ENCODE results near the gene RERG. TPM values are rescaled to one million over a fixed set of nuclear protein-coding genes. Genes with fewer than 3 reads are reported as not detected.

Gene RERG
- polyA plus RNA-seq, 3 donors: not detected

DNA sequence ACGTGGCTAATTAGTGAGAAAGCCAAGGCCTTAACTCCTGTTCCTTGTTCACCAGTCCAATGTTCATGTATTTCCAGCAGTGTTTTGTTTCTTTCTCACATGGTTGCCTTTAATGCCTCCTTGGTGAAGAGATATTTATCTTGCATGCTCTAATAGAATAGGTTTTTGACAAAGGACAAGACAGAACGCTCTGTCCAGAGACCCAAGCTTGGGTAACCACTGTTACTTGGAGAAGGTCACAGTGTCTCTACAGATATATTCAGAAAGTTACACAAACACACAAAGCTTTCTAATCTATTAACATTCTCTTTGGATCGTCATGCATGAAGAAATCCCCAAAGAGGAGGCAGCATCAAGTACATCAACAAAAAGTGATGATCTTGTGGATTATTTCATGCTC is 33.1 kb downstream of the RERG start:
- H3K4me2 ChIP-seq (replicated peaks; ENCODE audit: extremely low read depth, low read length, poor library complexity, severe bottlenecking): no peak overlapping the region
- DNase-seq: no peak
- no peak overlapping the region for H3K27ac Mint-ChIP-seq

DNA sequence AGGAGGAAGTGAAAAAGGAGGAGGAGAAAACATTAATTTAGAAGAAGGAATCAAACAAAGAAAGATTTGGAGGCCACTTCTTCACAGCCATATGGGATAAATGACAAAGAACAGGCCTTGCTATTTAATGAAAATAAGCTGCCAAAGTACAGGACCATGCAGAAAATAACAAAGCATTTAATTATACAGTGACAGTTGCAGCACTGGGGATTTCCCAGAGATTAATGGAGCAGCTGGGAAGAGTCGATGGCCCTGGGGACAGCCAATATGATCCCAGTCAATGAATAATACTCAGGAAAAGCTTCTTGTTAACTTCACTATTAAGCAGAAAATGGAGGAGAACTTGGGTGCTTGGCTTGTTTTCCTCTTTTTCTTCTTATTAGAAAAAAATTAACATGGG is 34.6 kb downstream of the RERG start:
- no peak overlapping the region for H3K4me3 Mint-ChIP-seq
- no peak overlapping the region for H3K27ac Mint-ChIP-seq
- Histone ChIP-seq H3K27me3 (ENCODE audit: control insufficient read depth in 2 of 2, insufficient read depth in 2 of 2, low read length in 2 of 2) (no peaks in the 10 kb centered on the region), H3K9me3 (replicated peaks in 1 of 2; ENCODE audit: control insufficient read depth in 1 of 2, insufficient read depth in 1 of 2, low read length in 2 of 2) (no peaks in the 10 kb centered on the region), H3K9ac (ENCODE audit: insufficient read depth, low read length, poor library complexity, severe bottlenecking) (no peak overlapping the region), H3K4me2 (replicated peaks; ENCODE audit: extremely low read depth, low read length, poor library complexity, severe bottlenecking) (no peak overlapping the region), H3K36me3 (replicated peaks in 1 of 2; ENCODE audit: control insufficient read depth in 1 of 2, insufficient read depth in 2 of 2, low read length in 2 of 2) (no peaks in the 10 kb centered on the region), H3K4me3 (replicated peaks in 1 of 3; ENCODE audit: low read depth in 2 of 3, low read length in 3 of 3) (no peak overlapping the region), H2AFZ (ENCODE audit: insufficient read depth, low read depth, low read length, poor library complexity, severe bottlenecking) (no peak overlapping the region), H4K20me1 (ENCODE audit: insufficient read depth, low read length) (no peaks in the 10 kb centered on the region), H3K4me1 (ENCODE audit: control insufficient read depth in 1 of 2, insufficient read depth in 2 of 2, low read length in 2 of 2) (no peaks in the 10 kb centered on the region), H3K79me2 (ENCODE audit: insufficient read depth, low read length) (no peaks in the 10 kb centered on the region), H3K27ac (ENCODE audit: low read depth in 1 of 2, low read length in 2 of 2) (no peak overlapping the region)
- no peaks in the 10 kb centered on the region for H3K4me1 Mint-ChIP-seq
- DNase-seq: no peak
- H3K9me3 Mint-ChIP-seq: no peaks in the 10 kb centered on the region
- WGBS (ENCODE audit: insufficient coverage): 80% methylated on average over 1 of the region's 1 CpG
- TF ChIP-seq, protein P1, sequence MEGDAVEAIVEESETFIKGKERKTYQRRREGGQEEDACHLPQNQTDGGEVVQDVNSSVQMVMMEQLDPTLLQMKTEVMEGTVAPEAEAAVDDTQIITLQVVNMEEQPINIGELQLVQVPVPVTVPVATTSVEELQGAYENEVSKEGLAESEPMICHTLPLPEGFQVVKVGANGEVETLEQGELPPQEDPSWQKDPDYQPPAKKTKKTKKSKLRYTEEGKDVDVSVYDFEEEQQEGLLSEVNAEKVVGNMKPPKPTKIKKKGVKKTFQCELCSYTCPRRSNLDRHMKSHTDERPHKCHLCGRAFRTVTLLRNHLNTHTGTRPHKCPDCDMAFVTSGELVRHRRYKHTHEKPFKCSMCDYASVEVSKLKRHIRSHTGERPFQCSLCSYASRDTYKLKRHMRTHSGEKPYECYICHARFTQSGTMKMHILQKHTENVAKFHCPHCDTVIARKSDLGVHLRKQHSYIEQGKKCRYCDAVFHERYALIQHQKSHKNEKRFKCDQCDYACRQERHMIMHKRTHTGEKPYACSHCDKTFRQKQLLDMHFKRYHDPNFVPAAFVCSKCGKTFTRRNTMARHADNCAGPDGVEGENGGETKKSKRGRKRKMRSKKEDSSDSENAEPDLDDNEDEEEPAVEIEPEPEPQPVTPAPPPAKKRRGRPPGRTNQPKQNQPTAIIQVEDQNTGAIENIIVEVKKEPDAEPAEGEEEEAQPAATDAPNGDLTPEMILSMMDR (IDR thresholded peaks at IDR 0.05): no peak
- H3K36me3 Mint-ChIP-seq: no peaks in the 10 kb centered on the region
- intact Hi-C loops (cut with micrococcal nuclease): no loop called here
- H3K27me3 Mint-ChIP-seq (ENCODE audit: low read depth in 3 of 3): peaks cover 0 to 3% (median 0%) of the 10 kb centered on the region in 3 donors

More for the DNA sequence above, 33.1 kb downstream of the RERG start:
- Mint-ChIP-seq H3K4me1 (no peaks in the 10 kb centered on the region), H3K27me3 (ENCODE audit: low read depth in 3 of 3) (no peaks in the 10 kb centered on the region), H3K9me3 (no peaks in the 10 kb centered on the region), H3K4me3 (no peak overlapping the region), H3K36me3 (no peaks in the 10 kb centered on the region)
- H3K27ac ChIP-seq (ENCODE audit: low read depth in 1 of 2, low read length in 2 of 2): no peak overlapping the region
- no peaks in the 10 kb centered on the region for H3K4me1 ChIP-seq (ENCODE audit: control insufficient read depth in 1 of 2, insufficient read depth in 2 of 2, low read length in 2 of 2)
- WGBS (ENCODE audit: insufficient coverage): 88% methylated on average over 1 of the region's 3 CpGs
- H3K27me3 ChIP-seq (ENCODE audit: control insufficient read depth in 2 of 2, insufficient read depth in 2 of 2, low read length in 2 of 2): no peaks in the 10 kb centered on the region
- H3K4me3 ChIP-seq (replicated peaks in 1 of 3; ENCODE audit: low read depth in 2 of 3, low read length in 3 of 3): no peak overlapping the region
- intact Hi-C loops (cut with micrococcal nuclease): no loop called here
- H2AFZ ChIP-seq (ENCODE audit: insufficient read depth, low read depth, low read length, poor library complexity, severe bottlenecking): no peak overlapping the region
- TF ChIP-seq, protein P1 (IDR thresholded peaks at IDR 0.05): no peak
- no peaks in the 10 kb centered on the region for H4K20me1 ChIP-seq (ENCODE audit: insufficient read depth, low read length)
- H3K36me3 ChIP-seq (replicated peaks in 1 of 2; ENCODE audit: control insufficient read depth in 1 of 2, insufficient read depth in 2 of 2, low read length in 2 of 2): no peaks in the 10 kb centered on the region
- H3K9ac ChIP-seq (ENCODE audit: insufficient read depth, low read length, poor library complexity, severe bottlenecking): no peak overlapping the region
- H3K9me3 ChIP-seq (replicated peaks in 1 of 2; ENCODE audit: control insufficient read depth in 1 of 2, insufficient read depth in 1 of 2, low read length in 2 of 2): no peaks in the 10 kb centered on the region
- H3K79me2 ChIP-seq (ENCODE audit: insufficient read depth, low read length): no peaks in the 10 kb centered on the region

Data from CD14-positive monocyte (primary cell).